HG03025 (cell line): ENCODE data around the gene FBXW8.
A peak's percentile ranks its signal among the peaks of the same experiment; 100 is the strongest.

ENCODE experiments used
- ATAC-seq: cut with Tn5 transposase; IDR thresholded peaks from one replicate; pipeline ENCODE4 v1.9.1; 2021; ENCODE audit warnings: mild to moderate bottlenecking, moderate library complexity; ENCODE audit not compliant: unreplicated experiment, low FRiP score

Gene FBXW8

GRCh38 chr12:116922194-116922897 is 11.6 kb downstream of the FBXW8 start:
- ATAC-seq = peak; percentile 79

- peak; percentile 46 for ATAC-seq
Measured at GRCh38 chr12:116924558-116925453, 14.1 kb downstream of the FBXW8 start.

- ATAC-seq = no peak
Measured at GRCh38 chr12:116926283-116927243, 15.8 kb downstream of the FBXW8 start.

GRCh38 chr12:116927244-116927940 is 16.6 kb downstream of the FBXW8 start:
- no peak for ATAC-seq

GRCh38 chr12:116928504-116928903 is 17.8 kb downstream of the FBXW8 start:
- ATAC-seq = no peak

GRCh38 chr12:116929885-116930284 is 19.1 kb downstream of the FBXW8 start:
- no peak for ATAC-seq

GRCh38 chr12:116931665-116932064 is 20.9 kb downstream of the FBXW8 start:
- no peak for ATAC-seq

GRCh38 chr12:116933091-116933490 is 22.3 kb downstream of the FBXW8 start:
- ATAC-seq = no peak

GRCh38 chr12:116933512-116934246 is 22.9 kb downstream of the FBXW8 start:
- no peak for ATAC-seq

GRCh38 chr12:116934908-116935705 is 24.4 kb downstream of the FBXW8 start:
- no peak for ATAC-seq

GRCh38 chr12:116937640-116938039 is 26.9 kb downstream of the FBXW8 start:
- no peak for ATAC-seq

- no peak for ATAC-seq
Measured at GRCh38 chr12:116939734-116940133, 29.0 kb downstream of the FBXW8 start.

- ATAC-seq = no peak
Measured at GRCh38 chr12:116941188-116941587, 30.4 kb downstream of the FBXW8 start.

GRCh38 chr12:116943419-116944372 is 32.9 kb downstream of the FBXW8 start:
- ATAC-seq = no peak

- ATAC-seq = no peak
Measured at GRCh38 chr12:116945886-116946550, 35.3 kb downstream of the FBXW8 start.

- ATAC-seq = no peak
Measured at GRCh38 chr12:116948298-116948697, 37.5 kb downstream of the FBXW8 start.
